ENCODE measurements around the gene VEGFB. TPM values are rescaled to one million over a fixed set of nuclear protein-coding genes. Genes with fewer than 3 reads are reported as not detected.

VEGFB gene
- total RNA-seq, 1 experiment from 2014 or later, result 43.4 TPM

DNA sequence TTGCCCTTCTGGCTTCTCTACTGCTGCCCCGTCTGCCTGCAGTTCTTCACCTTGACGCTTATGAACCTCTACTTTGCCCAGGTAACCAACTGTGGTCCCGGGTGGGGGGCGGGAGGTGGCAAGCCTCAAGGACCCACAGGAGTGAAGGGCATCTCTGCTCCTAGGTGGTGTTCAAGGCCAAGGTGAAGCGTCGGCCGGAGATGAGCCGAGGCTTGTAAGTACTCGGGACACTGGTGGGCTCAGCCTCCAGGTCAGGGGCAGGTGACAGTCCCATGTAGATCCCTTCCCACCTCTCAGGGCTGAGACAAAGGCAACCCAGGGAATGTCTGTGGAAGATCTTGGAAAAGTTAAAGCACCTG lies 52.4 kb downstream of the VEGFB start:
- Histone ChIP-seq H3K9me2 (replicated peaks; ENCODE audit: insufficient read depth, low read length) (no peaks in the 10 kb centered on the region), H3K4me2 (ENCODE audit: low read depth, low read length, poor library complexity, severe bottlenecking) (peak overlapping the region; percentile 97), H4K20me1 (ENCODE audit: insufficient read depth, low read depth, low read length) (no peaks in the 10 kb centered on the region), H3K36me3 (ENCODE audit: insufficient read depth, low read length) (0 out of 2 replicates have a peak, but pooled peaks cover 5% of the 10 kb centered on the region), H3K27me3 (ENCODE audit: low read length) (no peaks in the 10 kb centered on the region), H3K79me2 (ENCODE audit: low read length) (peaks cover 14% of the 10 kb centered on the region), H3K9ac (ENCODE audit: low read length) (no peak overlapping the region; the same call in 1 of the 2 replicates), H3K9me3 (ENCODE audit: low read length) (no peaks in the 10 kb centered on the region), H3K4me1 (ENCODE audit: low read length) (peaks cover 22% of the 10 kb centered on the region), H2AFZ (ENCODE audit: low read length) (no peak overlapping the region), H3K27ac (ENCODE audit: low read length) (no peak overlapping the region), H3K4me3 (ENCODE audit: low read length) (peak overlapping the region; percentile 92; the same call in 1 of the 2 replicates)
- DNase-seq, result no peak

DNA sequence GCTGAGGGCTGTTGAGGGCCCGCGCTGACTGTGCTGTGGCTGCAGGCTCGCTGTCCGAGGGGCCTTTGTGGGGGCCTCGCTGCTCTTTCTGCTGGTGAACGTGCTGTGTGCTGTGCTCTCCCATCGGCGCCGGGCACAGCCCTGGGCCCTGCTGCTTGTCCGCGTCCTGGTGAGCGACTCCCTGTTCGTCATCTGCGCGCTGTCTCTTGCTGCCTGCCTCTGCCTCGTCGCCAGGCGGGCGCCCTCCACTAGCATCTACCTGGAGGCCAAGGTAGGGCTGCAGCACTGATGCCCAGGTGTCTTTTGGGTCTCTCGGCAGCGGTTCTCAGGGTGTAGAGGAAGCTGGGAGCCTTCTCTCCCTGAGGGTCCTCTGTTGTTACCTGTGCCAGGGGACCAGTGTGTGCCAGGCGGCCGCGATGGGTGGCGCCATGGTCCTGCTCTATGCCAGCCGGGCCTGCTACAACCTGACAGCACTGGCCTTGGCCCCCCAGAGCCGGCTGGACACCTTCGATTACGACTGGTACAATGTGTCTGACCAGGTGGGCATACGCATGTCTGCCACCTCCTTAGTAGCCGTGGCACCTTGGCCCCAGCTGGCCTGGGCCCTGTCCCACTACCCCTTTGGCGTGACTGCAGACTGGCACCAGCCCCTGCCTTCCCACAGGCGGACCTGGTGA lies 53.4 kb downstream of the VEGFB start:
- Histone ChIP-seq H3K36me3 (ENCODE audit: insufficient read depth, low read length) (no peaks in the 10 kb centered on the region), H3K79me2 (ENCODE audit: low read length) (peaks cover 14% of the 10 kb centered on the region), H3K4me3 (ENCODE audit: low read length) (no peak overlapping the region), H3K4me1 (ENCODE audit: low read length) (peaks cover 22% of the 10 kb centered on the region), H2AFZ (ENCODE audit: low read length) (no peak overlapping the region), H3K9me3 (ENCODE audit: low read length) (no peaks in the 10 kb centered on the region), H3K27me3 (ENCODE audit: low read length) (no peaks in the 10 kb centered on the region), H3K4me2 (ENCODE audit: low read depth, low read length, poor library complexity, severe bottlenecking) (no peak overlapping the region), H4K20me1 (ENCODE audit: insufficient read depth, low read depth, low read length) (no peaks in the 10 kb centered on the region), H3K9me2 (replicated peaks; ENCODE audit: insufficient read depth, low read length) (no peaks in the 10 kb centered on the region), H3K9ac (ENCODE audit: low read length) (no peak overlapping the region), H3K27ac (ENCODE audit: low read length) (no peak overlapping the region)
- no peak for DNase-seq

DNA sequence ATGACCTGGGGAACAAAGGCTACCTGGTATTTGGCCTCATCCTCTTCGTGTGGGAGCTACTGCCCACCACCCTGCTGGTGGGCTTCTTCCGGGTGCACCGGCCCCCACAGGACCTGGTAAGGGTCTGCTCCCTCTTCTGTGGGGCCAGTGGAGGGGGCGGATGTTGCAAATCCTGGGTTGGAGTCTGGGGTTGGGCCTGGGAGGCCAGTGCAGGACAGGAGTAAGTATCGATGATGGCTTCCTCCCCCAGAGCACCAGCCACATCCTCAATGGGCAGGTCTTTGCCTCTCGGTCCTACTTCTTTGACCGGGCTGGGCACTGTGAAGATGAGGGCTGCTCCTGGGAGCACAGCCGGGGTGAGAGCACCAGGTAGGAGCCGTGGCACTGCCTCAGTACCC lies 54.0 kb downstream of the VEGFB start:
- Histone ChIP-seq H3K9ac (ENCODE audit: low read length) (no peak overlapping the region), H3K4me1 (ENCODE audit: low read length) (peaks cover 20% of the 10 kb centered on the region)
- DNase-seq, result no peak

More for the DNA sequence above, 54.0 kb downstream of the VEGFB start:
- no peaks in the 10 kb centered on the region for H3K27me3 ChIP-seq (ENCODE audit: low read length)
- no peaks in the 10 kb centered on the region for H3K9me3 ChIP-seq (ENCODE audit: low read length)
- H3K9me2 ChIP-seq (replicated peaks; ENCODE audit: insufficient read depth, low read length), result no peaks in the 10 kb centered on the region
- no peaks in the 10 kb centered on the region for H3K36me3 ChIP-seq (ENCODE audit: insufficient read depth, low read length)
- H3K79me2 ChIP-seq (ENCODE audit: low read length), result peaks cover 8% of the 10 kb centered on the region
- H3K4me2 ChIP-seq (ENCODE audit: low read depth, low read length, poor library complexity, severe bottlenecking), result no peak overlapping the region
- no peak overlapping the region for H2AFZ ChIP-seq (ENCODE audit: low read length)
- H3K4me3 ChIP-seq (ENCODE audit: low read length), result no peak overlapping the region
- H4K20me1 ChIP-seq (ENCODE audit: insufficient read depth, low read depth, low read length), result no peaks in the 10 kb centered on the region
- no peak overlapping the region for H3K27ac ChIP-seq (ENCODE audit: low read length)

Other genes starting within 250 kb of the VEGFB start
- gene OTUB1, start 248.1 kb upstream of the VEGFB start, total RNA-seq (2014; rRNA removed; shearing (Covaris generic); ENCODE audit: low replicate concordance), result 41.6 and 61.7 TPM in 2 replicates
- gene FLRT1, start 198.7 kb upstream of the VEGFB start, total RNA-seq (2014; rRNA removed; shearing (Covaris generic); ENCODE audit: low replicate concordance), result not detected in 2 replicates
- gene MACROD1, start 68.5 kb upstream of the VEGFB start, total RNA-seq (2014; rRNA removed; shearing (Covaris generic); ENCODE audit: low replicate concordance), result 5.4 TPM in 1 of 2 replicates, not detected in the other
- 101 and 199 TPM in 2 replicates for gene STIP1, start 48.4 kb upstream of the VEGFB start, total RNA-seq (2014; rRNA removed; shearing (Covaris generic); ENCODE audit: low replicate concordance)
- gene FERMT3, start 27.9 kb upstream of the VEGFB start, total RNA-seq (2014; rRNA removed; shearing (Covaris generic); ENCODE audit: low replicate concordance), result 72.7 and 141 TPM in 2 replicates
- 72.5 and 90.4 TPM in 2 replicates for gene TRPT1, start 8.4 kb upstream of the VEGFB start, total RNA-seq (2014; rRNA removed; shearing (Covaris generic); ENCODE audit: low replicate concordance)
- 70.0 and 114 TPM in 2 replicates for gene NUDT22, start 8.3 kb upstream of the VEGFB start, total RNA-seq (2014; rRNA removed; shearing (Covaris generic); ENCODE audit: low replicate concordance)
- 32.0 and 51.0 TPM in 2 replicates for gene DNAJC4, start 4.0 kb upstream of the VEGFB start, total RNA-seq (2014; rRNA removed; shearing (Covaris generic); ENCODE audit: low replicate concordance)
- 27.8 and 73.4 TPM in 2 replicates for gene FKBP2, start 6.5 kb downstream of the VEGFB start, total RNA-seq (2014; rRNA removed; shearing (Covaris generic); ENCODE audit: low replicate concordance)
- gene PPP1R14B, start 12.4 kb downstream of the VEGFB start, total RNA-seq (2014; rRNA removed; shearing (Covaris generic); ENCODE audit: low replicate concordance), result 111 and 256 TPM in 2 replicates
- gene PLCB3, start 16.9 kb downstream of the VEGFB start, total RNA-seq (2014; rRNA removed; shearing (Covaris generic); ENCODE audit: low replicate concordance), result 5.7 and 12.7 TPM in 2 replicates
- 45.3 and 94.6 TPM in 2 replicates for gene BAD, start 50.1 kb downstream of the VEGFB start, total RNA-seq (2014; rRNA removed; shearing (Covaris generic); ENCODE audit: low replicate concordance)
- 10.8 and 14.2 TPM in 2 replicates for gene GPR137, start 51.3 kb downstream of the VEGFB start, total RNA-seq (2014; rRNA removed; shearing (Covaris generic); ENCODE audit: low replicate concordance)
- not detected in 2 replicates for gene KCNK4, start 56.7 kb downstream of the VEGFB start, total RNA-seq (2014; rRNA removed; shearing (Covaris generic); ENCODE audit: low replicate concordance)
- gene CATSPERZ, start 65.8 kb downstream of the VEGFB start, total RNA-seq (2014; rRNA removed; shearing (Covaris generic); ENCODE audit: low replicate concordance), result not detected in 2 replicates
- 16.0 and 33.9 TPM in 2 replicates for gene ESRRA, start 70.9 kb downstream of the VEGFB start, total RNA-seq (2014; rRNA removed; shearing (Covaris generic); ENCODE audit: low replicate concordance)
- gene TRMT112, start 83.0 kb downstream of the VEGFB start, total RNA-seq (2014; rRNA removed; shearing (Covaris generic); ENCODE audit: low replicate concordance), result 363 and 557 TPM in 2 replicates
- 205 and 428 TPM in 2 replicates for gene PRDX5, start 83.5 kb downstream of the VEGFB start, total RNA-seq (2014; rRNA removed; shearing (Covaris generic); ENCODE audit: low replicate concordance)
- gene CCDC88B, start 105.6 kb downstream of the VEGFB start, total RNA-seq (2014; rRNA removed; shearing (Covaris generic); ENCODE audit: low replicate concordance), result 34.9 and 88.2 TPM in 2 replicates
- gene RPS6KA4, start 124.6 kb downstream of the VEGFB start, total RNA-seq (2014; rRNA removed; shearing (Covaris generic); ENCODE audit: low replicate concordance), result 17.1 and 38.4 TPM in 2 replicates

Measured in Karpas-422 (cell line).